ENCODE results near the gene PDLIM1. TPM values are rescaled to one million over a fixed set of nuclear protein-coding genes. Genes with fewer than 3 reads are reported as not detected.

Gene PDLIM1
- total and polyA plus RNA-seq, 2 experiments from 2014 or later = 111 to 233 TPM

DNA sequence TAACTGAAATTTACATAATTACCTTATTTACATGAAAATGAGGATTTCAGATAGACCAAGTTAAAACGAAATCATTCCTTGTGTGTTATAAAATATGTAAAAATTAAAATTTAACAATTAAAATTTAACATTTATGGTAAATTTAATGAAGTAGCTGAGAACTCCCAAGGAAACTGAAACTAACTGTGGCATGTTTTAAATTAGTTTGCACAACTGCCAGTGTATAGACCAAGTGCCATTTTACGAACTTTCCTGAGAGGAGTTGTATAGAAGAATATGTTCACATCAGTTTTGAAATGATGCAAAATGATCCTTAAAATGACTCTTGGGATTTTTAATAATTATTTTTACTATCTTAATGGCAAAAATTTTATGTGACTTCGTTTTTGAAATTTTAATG, 23.6 kb downstream of the PDLIM1 start:
- Histone ChIP-seq H3K4me2 (no peak overlapping the region), H3F3A (replicated peaks; ENCODE audit: low read depth) (no peaks in the 10 kb centered on the region), H4K20me1 (replicated peaks; ENCODE audit: insufficient read depth) (no peaks in the 10 kb centered on the region), H3K27me3 (ENCODE audit: insufficient read depth) (no peaks in the 10 kb centered on the region), H3K4me1 (ENCODE audit: insufficient read depth) (peaks cover 36% of the 10 kb centered on the region), H3K9me2 (ENCODE audit: insufficient read depth) (no peaks in the 10 kb centered on the region), H3K4me3 (no peak overlapping the region), H3K79me2 (replicated peaks; ENCODE audit: insufficient read depth) (peaks cover 8% of the 10 kb centered on the region), H3K36me3 (ENCODE audit: insufficient read depth) (peaks cover 8% of the 10 kb centered on the region), H3K27ac (ENCODE audit: low read depth) (peak overlapping the region; percentile 72; the same call in 1 of the 2 replicates), H2AFZ (no peak overlapping the region)
- ATAC-seq (no peak), DNase-seq (ENCODE audit: low spot score) (no peak)
- Mint-ChIP-seq H3K9me3 (no peaks in the 10 kb centered on the region), H3K4me3 (no peak overlapping the region), H3K4me1 (peaks cover 38% of the 10 kb centered on the region), H3K27ac (no peak overlapping the region), H3K36me3 (ENCODE audit: low read depth) (peaks cover 45% of the 10 kb centered on the region), H3K27me3 (ENCODE audit: insufficient read depth, low read depth, poor library complexity) (peaks cover 5% of the 10 kb centered on the region)
- no peak for TF ChIP-seq ZNF331 (CRISPR knock-in tag; IDR thresholded peaks at IDR 0.05; ENCODE audit: low read depth)
- no peak for TF ChIP-seq JUNB (IDR thresholded peaks at IDR 0.05; ENCODE audit: unreplicated experiment)
- TF ChIP-seq POLR2AphosphoS5 (IDR thresholded peaks at IDR 0.05; ENCODE audit: low read depth) = no peak
- TF ChIP-seq, protein P1, sequence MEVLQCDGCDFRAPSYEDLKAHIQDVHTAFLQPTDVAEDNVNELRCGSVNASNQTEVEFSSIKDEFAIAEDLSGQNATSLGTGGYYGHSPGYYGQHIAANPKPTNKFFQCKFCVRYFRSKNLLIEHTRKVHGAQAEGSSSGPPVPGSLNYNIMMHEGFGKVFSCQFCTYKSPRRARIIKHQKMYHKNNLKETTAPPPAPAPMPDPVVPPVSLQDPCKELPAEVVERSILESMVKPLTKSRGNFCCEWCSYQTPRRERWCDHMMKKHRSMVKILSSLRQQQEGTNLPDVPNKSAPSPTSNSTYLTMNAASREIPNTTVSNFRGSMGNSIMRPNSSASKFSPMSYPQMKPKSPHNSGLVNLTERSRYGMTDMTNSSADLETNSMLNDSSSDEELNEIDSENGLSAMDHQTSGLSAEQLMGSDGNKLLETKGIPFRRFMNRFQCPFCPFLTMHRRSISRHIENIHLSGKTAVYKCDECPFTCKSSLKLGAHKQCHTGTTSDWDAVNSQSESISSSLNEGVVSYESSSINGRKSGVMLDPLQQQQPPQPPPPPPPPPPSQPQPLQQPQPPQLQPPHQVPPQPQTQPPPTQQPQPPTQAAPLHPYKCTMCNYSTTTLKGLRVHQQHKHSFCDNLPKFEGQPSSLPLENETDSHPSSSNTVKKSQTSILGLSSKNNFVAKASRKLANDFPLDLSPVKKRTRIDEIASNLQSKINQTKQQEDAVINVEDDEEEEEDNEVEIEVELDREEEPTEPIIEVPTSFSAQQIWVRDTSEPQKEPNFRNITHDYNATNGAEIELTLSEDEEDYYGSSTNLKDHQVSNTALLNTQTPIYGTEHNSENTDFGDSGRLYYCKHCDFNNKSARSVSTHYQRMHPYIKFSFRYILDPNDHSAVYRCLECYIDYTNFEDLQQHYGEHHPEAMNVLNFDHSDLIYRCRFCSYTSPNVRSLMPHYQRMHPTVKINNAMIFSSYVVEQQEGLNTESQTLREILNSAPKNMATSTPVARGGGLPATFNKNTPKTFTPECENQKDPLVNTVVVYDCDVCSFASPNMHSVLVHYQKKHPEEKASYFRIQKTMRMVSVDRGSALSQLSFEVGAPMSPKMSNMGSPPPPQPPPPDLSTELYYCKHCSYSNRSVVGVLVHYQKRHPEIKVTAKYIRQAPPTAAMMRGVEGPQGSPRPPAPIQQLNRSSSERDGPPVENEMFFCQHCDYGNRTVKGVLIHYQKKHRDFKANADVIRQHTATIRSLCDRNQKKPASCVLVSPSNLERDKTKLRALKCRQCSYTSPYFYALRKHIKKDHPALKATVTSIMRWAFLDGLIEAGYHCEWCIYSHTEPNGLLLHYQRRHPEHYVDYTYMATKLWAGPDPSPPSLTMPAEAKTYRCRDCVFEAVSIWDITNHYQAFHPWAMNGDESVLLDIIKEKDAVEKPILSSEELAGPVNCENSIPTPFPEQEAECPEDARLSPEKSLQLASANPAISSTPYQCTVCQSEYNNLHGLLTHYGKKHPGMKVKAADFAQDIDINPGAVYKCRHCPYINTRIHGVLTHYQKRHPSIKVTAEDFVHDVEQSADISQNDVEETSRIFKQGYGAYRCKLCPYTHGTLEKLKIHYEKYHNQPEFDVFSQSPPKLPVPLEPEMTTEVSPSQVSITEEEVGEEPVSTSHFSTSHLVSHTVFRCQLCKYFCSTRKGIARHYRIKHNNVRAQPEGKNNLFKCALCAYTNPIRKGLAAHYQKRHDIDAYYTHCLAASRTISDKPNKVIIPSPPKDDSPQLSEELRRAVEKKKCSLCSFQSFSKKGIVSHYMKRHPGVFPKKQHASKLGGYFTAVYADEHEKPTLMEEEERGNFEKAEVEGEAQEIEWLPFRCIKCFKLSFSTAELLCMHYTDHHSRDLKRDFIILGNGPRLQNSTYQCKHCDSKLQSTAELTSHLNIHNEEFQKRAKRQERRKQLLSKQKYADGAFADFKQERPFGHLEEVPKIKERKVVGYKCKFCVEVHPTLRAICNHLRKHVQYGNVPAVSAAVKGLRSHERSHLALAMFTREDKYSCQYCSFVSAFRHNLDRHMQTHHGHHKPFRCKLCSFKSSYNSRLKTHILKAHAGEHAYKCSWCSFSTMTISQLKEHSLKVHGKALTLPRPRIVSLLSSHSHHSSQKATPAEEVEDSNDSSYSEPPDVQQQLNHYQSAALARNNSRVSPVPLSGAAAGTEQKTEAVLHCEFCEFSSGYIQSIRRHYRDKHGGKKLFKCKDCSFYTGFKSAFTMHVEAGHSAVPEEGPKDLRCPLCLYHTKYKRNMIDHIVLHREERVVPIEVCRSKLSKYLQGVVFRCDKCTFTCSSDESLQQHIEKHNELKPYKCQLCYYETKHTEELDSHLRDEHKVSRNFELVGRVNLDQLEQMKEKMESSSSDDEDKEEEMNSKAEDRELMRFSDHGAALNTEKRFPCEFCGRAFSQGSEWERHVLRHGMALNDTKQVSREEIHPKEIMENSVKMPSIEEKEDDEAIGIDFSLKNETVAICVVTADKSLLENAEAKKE (CRISPR knock-in tag; IDR thresholded peaks at IDR 0.05) = no peak
- TF ChIP-seq, protein P2, sequence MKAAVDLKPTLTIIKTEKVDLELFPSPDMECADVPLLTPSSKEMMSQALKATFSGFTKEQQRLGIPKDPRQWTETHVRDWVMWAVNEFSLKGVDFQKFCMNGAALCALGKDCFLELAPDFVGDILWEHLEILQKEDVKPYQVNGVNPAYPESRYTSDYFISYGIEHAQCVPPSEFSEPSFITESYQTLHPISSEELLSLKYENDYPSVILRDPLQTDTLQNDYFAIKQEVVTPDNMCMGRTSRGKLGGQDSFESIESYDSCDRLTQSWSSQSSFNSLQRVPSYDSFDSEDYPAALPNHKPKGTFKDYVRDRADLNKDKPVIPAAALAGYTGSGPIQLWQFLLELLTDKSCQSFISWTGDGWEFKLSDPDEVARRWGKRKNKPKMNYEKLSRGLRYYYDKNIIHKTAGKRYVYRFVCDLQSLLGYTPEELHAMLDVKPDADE (IDR thresholded peaks at IDR 0.05) = no peak
- TF ChIP-seq CREB1 (CRISPR knock-in tag; IDR thresholded peaks at IDR 0.05; ENCODE audit: low read depth) = no peak
- TF ChIP-seq EZH2 (IDR thresholded peaks at IDR 0.05; ENCODE audit: low read depth, unreplicated experiment) = no peak
- TF ChIP-seq, protein P3, sequence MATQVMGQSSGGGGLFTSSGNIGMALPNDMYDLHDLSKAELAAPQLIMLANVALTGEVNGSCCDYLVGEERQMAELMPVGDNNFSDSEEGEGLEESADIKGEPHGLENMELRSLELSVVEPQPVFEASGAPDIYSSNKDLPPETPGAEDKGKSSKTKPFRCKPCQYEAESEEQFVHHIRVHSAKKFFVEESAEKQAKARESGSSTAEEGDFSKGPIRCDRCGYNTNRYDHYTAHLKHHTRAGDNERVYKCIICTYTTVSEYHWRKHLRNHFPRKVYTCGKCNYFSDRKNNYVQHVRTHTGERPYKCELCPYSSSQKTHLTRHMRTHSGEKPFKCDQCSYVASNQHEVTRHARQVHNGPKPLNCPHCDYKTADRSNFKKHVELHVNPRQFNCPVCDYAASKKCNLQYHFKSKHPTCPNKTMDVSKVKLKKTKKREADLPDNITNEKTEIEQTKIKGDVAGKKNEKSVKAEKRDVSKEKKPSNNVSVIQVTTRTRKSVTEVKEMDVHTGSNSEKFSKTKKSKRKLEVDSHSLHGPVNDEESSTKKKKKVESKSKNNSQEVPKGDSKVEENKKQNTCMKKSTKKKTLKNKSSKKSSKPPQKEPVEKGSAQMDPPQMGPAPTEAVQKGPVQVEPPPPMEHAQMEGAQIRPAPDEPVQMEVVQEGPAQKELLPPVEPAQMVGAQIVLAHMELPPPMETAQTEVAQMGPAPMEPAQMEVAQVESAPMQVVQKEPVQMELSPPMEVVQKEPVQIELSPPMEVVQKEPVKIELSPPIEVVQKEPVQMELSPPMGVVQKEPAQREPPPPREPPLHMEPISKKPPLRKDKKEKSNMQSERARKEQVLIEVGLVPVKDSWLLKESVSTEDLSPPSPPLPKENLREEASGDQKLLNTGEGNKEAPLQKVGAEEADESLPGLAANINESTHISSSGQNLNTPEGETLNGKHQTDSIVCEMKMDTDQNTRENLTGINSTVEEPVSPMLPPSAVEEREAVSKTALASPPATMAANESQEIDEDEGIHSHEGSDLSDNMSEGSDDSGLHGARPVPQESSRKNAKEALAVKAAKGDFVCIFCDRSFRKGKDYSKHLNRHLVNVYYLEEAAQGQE (IDR thresholded peaks at IDR 0.05; ENCODE audit: unreplicated experiment) = no peak
- TF ChIP-seq STAT1 (IDR thresholded peaks at IDR 0.05; ENCODE audit: unreplicated experiment) = no peak
- no peak for TF ChIP-seq EZH2phosphoT487 (IDR thresholded peaks at IDR 0.05; ENCODE audit: unreplicated experiment)
- TF ChIP-seq NANOG (IDR thresholded peaks at IDR 0.05; ENCODE audit: borderline replicate concordance) = no peak
- no peak for TF ChIP-seq ZNF114 (CRISPR knock-in tag; IDR thresholded peaks at IDR 0.05)
- TF ChIP-seq, protein P4, sequence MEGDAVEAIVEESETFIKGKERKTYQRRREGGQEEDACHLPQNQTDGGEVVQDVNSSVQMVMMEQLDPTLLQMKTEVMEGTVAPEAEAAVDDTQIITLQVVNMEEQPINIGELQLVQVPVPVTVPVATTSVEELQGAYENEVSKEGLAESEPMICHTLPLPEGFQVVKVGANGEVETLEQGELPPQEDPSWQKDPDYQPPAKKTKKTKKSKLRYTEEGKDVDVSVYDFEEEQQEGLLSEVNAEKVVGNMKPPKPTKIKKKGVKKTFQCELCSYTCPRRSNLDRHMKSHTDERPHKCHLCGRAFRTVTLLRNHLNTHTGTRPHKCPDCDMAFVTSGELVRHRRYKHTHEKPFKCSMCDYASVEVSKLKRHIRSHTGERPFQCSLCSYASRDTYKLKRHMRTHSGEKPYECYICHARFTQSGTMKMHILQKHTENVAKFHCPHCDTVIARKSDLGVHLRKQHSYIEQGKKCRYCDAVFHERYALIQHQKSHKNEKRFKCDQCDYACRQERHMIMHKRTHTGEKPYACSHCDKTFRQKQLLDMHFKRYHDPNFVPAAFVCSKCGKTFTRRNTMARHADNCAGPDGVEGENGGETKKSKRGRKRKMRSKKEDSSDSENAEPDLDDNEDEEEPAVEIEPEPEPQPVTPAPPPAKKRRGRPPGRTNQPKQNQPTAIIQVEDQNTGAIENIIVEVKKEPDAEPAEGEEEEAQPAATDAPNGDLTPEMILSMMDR (conservative IDR thresholded peaks at IDR 0.05; ENCODE audit: low read depth in 2 of 2) = no peak
